Thymus (tissue), 11 donors: ENCODE data around the gene HK3. TPM values are rescaled to one million over a fixed set of nuclear protein-coding genes. Genes with fewer than 3 reads are reported as not detected.

Experiments used
- DNase-seq, 9 donors: peaks; one replicate each; pipeline ENCODE4 v3.0.0-alpha.2; 2013; ENCODE audit warnings: low spot score in 9 of 9, low read depth in 6 of 9, missing footprints in 1 of 9
- H3K27ac ChIP-seq, 2 donors: one replicate each; pipeline ENCODE4 v1.5.1; 2013; ENCODE audit warnings: control low read depth in 1 of 2, low read depth in 1 of 2, low read length in 1 of 2, mild to moderate bottlenecking in 1 of 2, moderate library complexity in 1 of 2
- H3K27me3 ChIP-seq, 2 donors: one replicate each; pipeline ENCODE4 v1.5.1; 2013; ENCODE audit warnings: low read length in 1 of 2; ENCODE audit not compliant: control insufficient read depth in 2 of 2, insufficient read depth in 1 of 2
- H3K36me3 ChIP-seq, 2 donors: one replicate each; pipeline ENCODE4 v1.5.1; 2013; ENCODE audit warnings: low read length in 1 of 2, mild to moderate bottlenecking in 1 of 2, moderate library complexity in 1 of 2; ENCODE audit not compliant: control insufficient read depth in 2 of 2, insufficient read depth in 2 of 2
- H3K4me1 ChIP-seq, 2 donors: one replicate each; pipeline ENCODE4 v1.5.1; 2013; ENCODE audit warnings: low read length in 2 of 2; ENCODE audit not compliant: control insufficient read depth in 2 of 2, insufficient read depth in 2 of 2
- H3K4me3 ChIP-seq, 2 donors: one replicate each; pipeline ENCODE4 v1.5.1; 2013; ENCODE audit warnings: low read length in 2 of 2, control low read depth in 1 of 2, mild to moderate bottlenecking in 1 of 2
- H3K9me3 ChIP-seq, 2 donors: one replicate each; pipeline ENCODE4 v1.5.1; 2013; ENCODE audit warnings: low read length in 1 of 2, mild to moderate bottlenecking in 1 of 2; ENCODE audit not compliant: control insufficient read depth in 2 of 2, insufficient read depth in 1 of 2
- WGBS: extraction: QIAGEN DNeasy Blood & Tissue Kit; methylation state at CpG from one replicate; pipeline ENCODE4 v1.1.7; 2013; 5-methylcytosine and 5-hydroxymethylcytosine counted together
- polyA plus RNA-seq: library from polyadenylated mRNA; stranded (reverse); fragments of 200-250 nt; gene quantifications from one replicate; pipeline ENCODE4 v1.2.3, GENCODE V29; 2013
- total RNA-seq: library from RNA; stranded (reverse); fragments of 120-200 nt; gene quantifications from one replicate; pipeline ENCODE4 v1.2.4, GENCODE V29; 2013
- donor health status: healthy.

Gene HK3
- total and polyA plus RNA-seq, 2 donors, result 3.2 to 38.9 TPM

DNA sequence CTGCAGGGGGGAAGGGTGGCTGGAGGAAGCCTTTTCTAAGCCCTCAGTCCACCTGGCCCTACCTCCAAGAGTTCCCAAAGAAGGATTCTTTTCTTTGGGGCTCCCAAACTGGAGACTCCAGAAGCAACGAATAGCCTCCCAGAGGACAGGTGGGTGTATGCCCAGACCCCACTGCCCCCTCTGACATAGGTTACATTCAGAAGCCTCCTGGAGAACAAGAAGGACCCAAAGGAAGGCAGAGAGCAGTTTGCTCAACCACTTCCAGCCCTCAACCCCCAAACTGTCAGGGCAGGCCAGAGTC lies 10.3 kb downstream of the HK3 start:
- no peaks in the 10 kb centered on the region for H3K9me3 ChIP-seq
- no peaks in the 10 kb centered on the region for H3K4me1 ChIP-seq
- H3K4me3 ChIP-seq, result no peak overlapping the region
- no peak for DNase-seq
- no peak overlapping the region for H3K27ac ChIP-seq
- H3K27me3 ChIP-seq, result peaks cover 0 to 7% of the 10 kb centered on the region in 2 donors
- H3K36me3 ChIP-seq, result no peaks in the 10 kb centered on the region
- WGBS, result 89% methylated on average over 1 of the region's 1 CpG

DNA sequence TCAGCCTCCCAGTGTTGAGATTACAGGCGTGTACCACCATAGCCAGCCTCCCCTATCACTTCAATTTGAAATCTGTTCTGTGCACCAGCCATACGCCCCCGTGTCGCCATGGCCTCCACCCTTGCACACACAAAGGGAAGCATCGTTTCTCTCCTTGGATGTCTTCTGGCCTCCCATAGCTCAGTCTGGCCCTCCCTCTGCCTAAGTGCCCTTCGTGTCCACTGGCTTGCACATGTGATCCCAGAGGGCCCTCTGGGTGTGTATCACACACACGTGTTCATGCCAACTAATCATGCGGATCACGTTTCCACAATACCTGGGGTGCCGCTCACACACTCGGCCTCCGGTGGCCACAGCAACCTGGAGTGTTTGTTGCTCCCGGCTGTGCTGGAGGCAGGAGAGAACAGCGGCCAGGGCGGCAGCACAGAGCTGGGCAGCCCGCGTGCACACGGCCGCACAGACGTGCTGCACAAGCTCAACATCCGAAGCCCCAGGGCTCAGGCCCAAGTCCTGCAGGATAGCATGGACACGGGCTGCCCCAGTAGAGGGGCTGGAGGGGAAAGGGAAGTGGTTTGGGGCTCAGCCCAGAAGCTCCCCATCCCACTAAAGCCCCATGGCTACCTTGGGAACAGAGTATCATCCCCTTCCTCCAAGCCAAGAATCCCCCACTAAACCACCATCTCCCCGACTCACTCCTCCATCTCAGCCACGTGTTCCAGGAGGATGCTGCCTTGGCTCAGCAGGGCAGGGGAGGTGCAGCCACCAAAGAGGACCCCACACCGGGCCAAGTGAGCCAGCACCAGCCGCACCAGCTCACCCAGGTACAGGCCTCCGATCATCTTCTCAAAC lies 10.9 kb downstream of the HK3 start:
- no peak overlapping the region for H3K4me3 ChIP-seq
- H3K27me3 ChIP-seq, result peaks cover 0 to 7% of the 10 kb centered on the region in 2 donors
- H3K9me3 ChIP-seq, result no peaks in the 10 kb centered on the region
- H3K4me1 ChIP-seq, result no peaks in the 10 kb centered on the region
- H3K27ac ChIP-seq, result no peak overlapping the region
- 92% methylated on average over 27 of the region's 27 CpGs for WGBS
- no peaks in the 10 kb centered on the region for H3K36me3 ChIP-seq
- DNase-seq, result no peak

DNA sequence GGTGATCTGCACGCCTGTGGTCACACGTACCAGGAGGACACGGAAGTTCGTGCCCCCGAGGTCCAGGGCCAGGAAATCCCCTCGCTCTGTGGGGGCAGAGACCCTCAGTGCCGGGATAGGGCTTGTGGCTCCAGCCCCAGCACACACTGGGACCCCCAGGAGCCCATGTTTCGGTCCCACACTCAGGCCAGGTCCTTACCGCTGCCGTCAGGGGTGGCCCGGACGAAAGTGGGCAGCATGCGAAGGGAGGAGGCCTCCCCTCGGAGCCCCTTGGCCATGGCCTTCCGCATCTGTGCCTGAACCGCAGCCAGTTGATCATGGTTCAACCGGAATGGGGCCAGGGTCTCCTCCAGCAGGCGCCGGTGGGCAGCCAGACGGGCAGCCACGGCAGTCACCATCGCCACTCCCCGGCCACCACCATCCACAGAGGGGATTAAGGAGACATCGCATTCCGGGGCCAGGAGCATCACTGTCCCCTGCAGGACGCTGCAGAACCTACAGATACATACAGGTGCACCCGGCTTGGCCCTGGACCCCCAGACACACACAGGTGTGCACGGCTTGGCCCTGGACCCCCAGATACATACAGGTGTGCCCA lies 11.8 kb downstream of the HK3 start:
- no peak overlapping the region for H3K27ac ChIP-seq
- H3K4me3 ChIP-seq, result no peak overlapping the region
- H3K4me1 ChIP-seq, result no peaks in the 10 kb centered on the region
- no peak for DNase-seq
- 92% methylated on average over 28 of the region's 28 CpGs for WGBS
- H3K36me3 ChIP-seq, result no peaks in the 10 kb centered on the region
- peaks cover 0 to 5% of the 10 kb centered on the region in 2 donors for H3K27me3 ChIP-seq
- H3K9me3 ChIP-seq, result no peaks in the 10 kb centered on the region

DNA sequence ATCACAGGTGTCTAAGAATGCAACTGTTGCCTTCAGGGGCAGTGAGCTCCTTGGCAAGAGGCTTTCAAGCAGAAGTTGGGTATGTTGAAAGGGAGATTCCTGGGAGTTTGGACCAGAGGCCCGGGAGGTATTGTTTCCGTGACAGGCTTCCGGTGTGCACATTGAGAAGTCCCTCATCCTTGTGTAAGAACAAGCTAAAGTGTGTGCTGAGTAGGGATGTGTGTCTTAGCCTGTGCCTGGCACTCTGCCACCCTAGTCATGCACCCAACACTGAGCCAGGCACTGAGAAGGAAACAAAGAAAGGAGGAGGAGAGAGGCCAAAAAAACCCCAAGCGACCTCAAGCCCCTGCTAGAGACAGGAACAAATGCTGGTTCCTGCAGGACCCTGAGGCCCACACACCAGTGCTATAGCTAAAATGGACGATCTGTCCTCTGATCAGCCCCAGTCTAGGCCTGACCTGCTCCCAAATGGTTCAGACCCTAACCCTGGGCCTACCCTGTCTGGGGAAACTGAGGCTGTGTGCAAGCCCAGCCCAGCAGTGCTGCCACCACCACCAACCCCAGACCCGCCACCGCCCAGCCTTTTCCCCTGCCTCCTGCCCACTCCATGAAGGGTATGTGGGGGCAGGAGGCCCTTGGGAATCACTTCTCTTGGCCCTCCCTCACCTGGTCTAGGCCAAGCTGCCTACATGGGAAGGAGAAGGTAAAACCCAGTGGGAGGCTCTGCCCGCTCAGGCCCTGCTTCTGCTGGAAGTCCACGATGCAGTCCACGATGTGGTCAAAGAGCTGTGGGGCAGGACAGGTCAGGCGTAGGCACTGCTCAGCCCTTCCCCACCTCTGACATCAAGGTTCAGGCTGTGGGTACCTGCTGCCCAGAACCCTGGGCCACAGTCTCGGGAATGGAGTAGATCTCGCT lies 12.6 kb downstream of the HK3 start:
- Histone ChIP-seq H3K4me3 (no peak overlapping the region), H3K36me3 (no peaks in the 10 kb centered on the region), H3K27ac (no peak overlapping the region), H3K27me3 (peaks cover 0 to 5% of the 10 kb centered on the region in 2 donors), H3K9me3 (no peaks in the 10 kb centered on the region), H3K4me1 (no peaks in the 10 kb centered on the region)
- DNase-seq, result no peak
- 96% methylated on average over 13 of the region's 13 CpGs for WGBS

DNA sequence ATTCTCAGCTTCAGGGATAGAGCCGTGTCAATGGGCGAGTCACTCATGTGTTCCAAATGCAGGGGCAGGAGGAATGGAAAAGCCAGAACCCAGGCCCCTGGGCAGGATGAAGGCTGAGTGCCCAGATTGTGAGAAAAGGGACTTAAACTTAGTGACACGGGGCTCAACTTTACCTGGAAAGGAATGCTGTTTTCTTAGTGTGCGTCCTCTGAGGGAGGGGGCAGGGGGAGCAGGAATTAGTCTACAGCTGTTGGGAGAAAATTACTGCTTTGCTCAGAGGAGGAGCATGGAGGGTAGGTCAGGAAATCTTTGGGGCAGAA lies 14.6 kb downstream of the HK3 start:
- no peak overlapping the region for H3K4me3 ChIP-seq
- 91% methylated on average over 4 of the region's 4 CpGs for WGBS
- no peaks in the 10 kb centered on the region for H3K36me3 ChIP-seq
- H3K9me3 ChIP-seq, result no peaks in the 10 kb centered on the region
- no peaks in the 10 kb centered on the region for H3K27me3 ChIP-seq
- H3K27ac ChIP-seq, result no peak overlapping the region
- H3K4me1 ChIP-seq, result no peaks in the 10 kb centered on the region
- DNase-seq, result no peak

DNA sequence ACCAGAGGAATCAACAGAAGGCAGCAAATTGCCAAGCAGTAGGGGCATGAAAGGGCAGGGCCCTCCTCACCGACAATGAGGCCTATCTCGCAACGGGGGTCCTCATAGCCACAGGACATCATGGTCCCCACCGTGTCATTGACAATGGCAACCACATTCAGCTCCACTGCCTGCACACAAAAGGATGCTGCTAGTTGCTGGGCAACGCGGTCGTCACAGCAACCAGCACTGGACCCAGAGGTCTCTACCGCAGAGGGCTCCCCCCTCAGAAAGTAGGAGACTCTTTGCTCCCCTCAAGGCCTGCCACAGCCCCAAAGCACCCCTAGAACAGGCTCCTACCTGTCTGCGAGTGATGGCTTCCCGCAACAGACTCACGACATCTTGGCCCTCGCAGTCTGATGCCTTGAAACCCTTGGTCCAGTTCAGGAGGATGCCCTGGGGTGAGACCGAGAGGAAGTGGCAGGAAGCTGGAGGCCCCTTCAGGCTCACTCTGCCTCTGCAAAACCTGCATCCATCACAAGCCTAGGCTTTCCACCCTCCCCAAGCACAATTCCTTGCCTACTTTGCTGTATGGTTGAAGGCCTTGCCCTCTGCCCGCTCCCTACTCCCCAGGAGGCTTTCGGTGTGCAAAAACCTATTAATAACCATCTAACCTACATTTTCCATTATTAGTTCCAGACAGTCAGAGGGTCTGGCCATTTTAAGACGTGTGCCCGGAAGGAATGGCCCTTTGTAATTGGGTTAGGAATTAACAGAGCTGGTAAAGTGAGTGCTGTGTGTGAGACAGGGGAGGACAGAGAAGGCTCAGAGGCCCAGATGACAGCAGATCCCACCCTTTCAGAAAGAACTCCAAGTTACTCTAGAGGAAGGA lies 15.2 kb downstream of the HK3 start:
- Histone ChIP-seq H3K27ac (no peak overlapping the region), H3K4me1 (no peaks in the 10 kb centered on the region), H3K27me3 (no peaks in the 10 kb centered on the region), H3K9me3 (no peaks in the 10 kb centered on the region), H3K36me3 (no peaks in the 10 kb centered on the region), H3K4me3 (no peak overlapping the region)
- 96% methylated on average over 17 of the region's 17 CpGs for WGBS
- DNase-seq, result no peak

DNA sequence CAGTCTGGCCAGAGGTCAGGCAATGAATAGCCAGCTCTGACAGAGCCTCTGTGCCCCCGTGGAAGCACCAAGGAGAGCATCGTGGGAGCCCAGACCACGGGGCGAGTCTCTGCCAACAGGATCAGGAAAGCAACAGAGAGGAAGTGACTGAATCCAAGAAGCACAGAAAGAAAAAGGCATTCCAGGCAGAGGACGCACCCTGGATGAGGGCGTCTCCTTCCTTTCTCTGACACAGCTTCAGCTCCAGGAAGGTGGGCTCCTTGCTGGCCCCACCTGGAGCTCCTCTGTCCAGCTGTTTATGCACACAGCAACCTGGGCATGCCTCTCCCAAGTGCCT lies 16.6 kb downstream of the HK3 start:
- Histone ChIP-seq H3K4me3 (no peak overlapping the region), H3K27ac (no peak overlapping the region), H3K36me3 (no peaks in the 10 kb centered on the region), H3K9me3 (no peaks in the 10 kb centered on the region), H3K27me3 (peaks cover 0 to 5% of the 10 kb centered on the region in 2 donors), H3K4me1 (no peaks in the 10 kb centered on the region)
- DNase-seq, result no peak
- WGBS, result 73% methylated on average over 6 of the region's 6 CpGs

DNA sequence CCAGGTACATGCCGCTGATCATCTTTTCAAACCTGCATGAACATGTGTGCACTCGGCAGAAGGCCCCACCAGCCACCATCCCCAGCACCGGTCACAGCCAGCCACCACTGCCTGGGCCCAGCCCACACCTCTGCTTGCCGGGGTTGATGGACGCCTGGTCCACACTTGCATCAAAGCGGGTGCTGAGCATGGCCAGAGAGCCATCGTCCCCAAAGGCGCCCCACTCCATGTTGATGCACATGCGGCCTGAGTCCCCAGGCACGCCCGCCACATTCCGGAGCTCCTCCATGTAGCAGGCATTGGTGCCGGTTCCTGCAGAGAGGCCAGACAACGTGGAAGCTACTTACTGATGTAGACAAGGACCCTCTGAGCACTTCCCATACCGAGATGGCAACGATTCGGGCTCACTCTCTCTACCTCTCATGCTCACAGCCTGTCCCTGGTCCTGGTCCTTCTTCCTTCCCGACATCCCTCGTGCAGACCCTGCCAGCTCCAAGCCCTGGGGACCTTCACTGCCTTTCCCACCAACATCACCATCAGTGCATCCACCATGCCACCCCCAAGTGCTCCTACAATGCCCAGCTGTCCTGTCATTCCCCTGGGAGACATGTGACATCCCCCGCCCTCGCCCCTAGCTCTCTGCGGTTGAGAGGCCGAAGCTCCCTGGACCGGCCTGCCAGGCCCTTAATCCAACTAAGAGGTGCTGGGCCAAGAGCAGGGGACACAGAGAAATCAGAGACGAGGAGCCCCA lies 17.2 kb downstream of the HK3 start:
- no peak overlapping the region for H3K4me3 ChIP-seq
- peaks cover 0 to 10% of the 10 kb centered on the region in 2 donors for H3K27me3 ChIP-seq
- no peaks in the 10 kb centered on the region for H3K36me3 ChIP-seq
- H3K27ac ChIP-seq, result no peak overlapping the region
- WGBS, result 95% methylated on average over 25 of the region's 25 CpGs
- H3K9me3 ChIP-seq, result no peaks in the 10 kb centered on the region
- DNase-seq, result no peak
- no peaks in the 10 kb centered on the region for H3K4me1 ChIP-seq
